KOPT-K1 (cell line): ENCODE measurements around the gene CAMKMT.
A peak's percentile ranks its signal among the peaks of the same experiment; 100 is the strongest.
"Not testable (repeated sequence)": the region's sequence is repeated elsewhere in the genome, so short reads cannot be mapped to it uniquely, and the experiment has no call there.

Source experiments
- H3K27ac ChIP-seq: fragments of 200-600 bp; sonication (generic); 2 replicates; pipeline ENCODE4 v1.5.1; 2016; ENCODE audit warnings: antibody characterized with exemption, mild to moderate bottlenecking, low read depth, low read length; ENCODE audit not compliant: poor library complexity, severe bottlenecking
- H3K36me3 ChIP-seq: fragments of 200-600 bp; sonication (generic); 2 replicates; pipeline ENCODE4 v1.5.1; 2017; ENCODE audit warnings: antibody characterized with exemption, mild to moderate bottlenecking, low read length, moderate library complexity; ENCODE audit not compliant: insufficient read depth
- H3K9me3 ChIP-seq: fragments of 200-600 bp; sonication (generic); 2 replicates; pipeline ENCODE4 v1.5.1; 2017; ENCODE audit warnings: antibody characterized with exemption, low read length, mild to moderate bottlenecking; ENCODE audit not compliant: insufficient read depth, poor library complexity, severe bottlenecking

Gene CAMKMT

GRCh38 chr2:44582363-44583008 is 220.7 kb downstream of the CAMKMT start:
- Histone ChIP-seq H3K9me3 (no peaks in the 10 kb centered on the region), H3K27ac (no peak overlapping the region), H3K36me3 (no peaks in the 10 kb centered on the region)

GRCh38 chr2:44595615-44596014 is 233.9 kb downstream of the CAMKMT start:
- not testable (repeated sequence) for H3K36me3 ChIP-seq, H3K27ac ChIP-seq, H3K9me3 ChIP-seq

GRCh38 chr2:44596537-44597320 is 235.0 kb downstream of the CAMKMT start:
- Histone ChIP-seq H3K27ac (no peak overlapping the region), H3K36me3 (no peaks in the 10 kb centered on the region), H3K9me3 (no peaks in the 10 kb centered on the region)

- Histone ChIP-seq H3K36me3 (no peaks in the 10 kb centered on the region), H3K27ac (no peak overlapping the region), H3K9me3 (no peaks in the 10 kb centered on the region)
Measured at GRCh38 chr2:44598330-44599119, 236.8 kb downstream of the CAMKMT start.

GRCh38 chr2:44599130-44599529 is 237.4 kb downstream of the CAMKMT start:
- Histone ChIP-seq H3K36me3 (no peaks in the 10 kb centered on the region), H3K9me3 (no peaks in the 10 kb centered on the region), H3K27ac (no peak overlapping the region)

- H3K9me3 ChIP-seq: no peaks in the 10 kb centered on the region
- no peaks in the 10 kb centered on the region for H3K36me3 ChIP-seq
- H3K27ac ChIP-seq: no peak overlapping the region
Measured at GRCh38 chr2:44602446-44602845, 240.7 kb downstream of the CAMKMT start.

GRCh38 chr2:44605511-44605910 is 243.8 kb downstream of the CAMKMT start:
- Histone ChIP-seq H3K27ac (no peak overlapping the region), H3K9me3 (no peaks in the 10 kb centered on the region), H3K36me3 (no peaks in the 10 kb centered on the region)

- Histone ChIP-seq H3K9me3 (no peaks in the 10 kb centered on the region), H3K27ac (no peak overlapping the region), H3K36me3 (no peaks in the 10 kb centered on the region)
Measured at GRCh38 chr2:44612276-44612675, 250.5 kb downstream of the CAMKMT start.

- H3K36me3 ChIP-seq: no peaks in the 10 kb centered on the region
- no peak overlapping the region for H3K27ac ChIP-seq
- H3K9me3 ChIP-seq: no peaks in the 10 kb centered on the region
Measured at GRCh38 chr2:44614940-44615339, 253.2 kb downstream of the CAMKMT start.

- no peaks in the 10 kb centered on the region for H3K9me3 ChIP-seq
- no peaks in the 10 kb centered on the region for H3K36me3 ChIP-seq
- H3K27ac ChIP-seq: peak overlapping the region; percentile 32
Measured at GRCh38 chr2:44615950-44616518, 254.3 kb downstream of the CAMKMT start.

GRCh38 chr2:44616667-44617155 is 255.0 kb downstream of the CAMKMT start:
- H3K36me3 ChIP-seq: no peaks in the 10 kb centered on the region
- no peaks in the 10 kb centered on the region for H3K9me3 ChIP-seq
- peak overlapping the region; percentile 32 for H3K27ac ChIP-seq

- Histone ChIP-seq H3K9me3 (no peaks in the 10 kb centered on the region), H3K36me3 (no peaks in the 10 kb centered on the region), H3K27ac (no peak overlapping the region)
Measured at GRCh38 chr2:44618251-44619023, 256.7 kb downstream of the CAMKMT start.

- Histone ChIP-seq H3K9me3 (no peaks in the 10 kb centered on the region), H3K27ac (no peak overlapping the region), H3K36me3 (no peaks in the 10 kb centered on the region)
Measured at GRCh38 chr2:44620189-44620990, 258.6 kb downstream of the CAMKMT start.
